Colonic mucosa (tissue), 4 donors: Measurements from ENCODE around the gene MLYCD. TPM values are rescaled to one million over a fixed set of nuclear protein-coding genes. Genes with fewer than 3 reads are reported as not detected.

ENCODE experiments used
- DNase-seq: peaks from one replicate; pipeline ENCODE4 v3.0.0-alpha.2; 2020
- H3K27ac ChIP-seq: fragments of 200-600 bp; one replicate; pipeline ENCODE4 v1.8.0; 2021
- H3K27me3 ChIP-seq: fragments of 200-600 bp; one replicate; pipeline ENCODE4 v1.8.0; 2021
- H3K36me3 ChIP-seq: fragments of 200-600 bp; one replicate; pipeline ENCODE4 v1.8.0; 2021
- H3K4me1 ChIP-seq: fragments of 200-600 bp; one replicate; pipeline ENCODE4 v1.8.0; 2021; ENCODE audit warnings: mild to moderate bottlenecking
- H3K4me3 ChIP-seq: fragments of 200-600 bp; one replicate; pipeline ENCODE4 v1.8.0; 2021
- H3K9ac ChIP-seq, 2 donors: one replicate each; pipeline ENCODE4 v1.7.0; 2013; ENCODE audit warnings: control low read depth in 2 of 2, low read depth in 2 of 2, low read length in 2 of 2
- H3K9me3 ChIP-seq: fragments of 200-600 bp; one replicate; pipeline ENCODE4 v1.8.0; 2021
- CTCF ChIP-seq: fragments of 200-600 bp; IDR thresholded peaks from one replicate; pipeline ENCODE4 v1.8.0; 2022; ENCODE audit warnings: antibody characterized with exemption, mild to moderate bottlenecking
- intact Hi-C: fragments of 100-400 bp; cut with DNase I; formaldehyde crosslinking; loops from one replicate; pipeline ENCODE4 v1.14.1; 2022
- total RNA-seq, 2 donors: library from RNA; stranded (reverse); fragmentation: NEBNext Ultra II Directional in 1 of 2; extraction: Animal tissue kit (Norgen Biotek cat#: 25700) in 1 of 2; gene quantifications; one replicate each; pipeline ENCODE4 v1.2.1, GENCODE V29; 2021
- donor health status: healthy.
- donor health status: DM: no; HTN: no; CAD: no.
- donor health status: DM: no; HTN: no; CAD: no.

MLYCD gene
- total RNA-seq, 2 donors from 2014 or later: 5.5 to 10.6 TPM

DNA sequence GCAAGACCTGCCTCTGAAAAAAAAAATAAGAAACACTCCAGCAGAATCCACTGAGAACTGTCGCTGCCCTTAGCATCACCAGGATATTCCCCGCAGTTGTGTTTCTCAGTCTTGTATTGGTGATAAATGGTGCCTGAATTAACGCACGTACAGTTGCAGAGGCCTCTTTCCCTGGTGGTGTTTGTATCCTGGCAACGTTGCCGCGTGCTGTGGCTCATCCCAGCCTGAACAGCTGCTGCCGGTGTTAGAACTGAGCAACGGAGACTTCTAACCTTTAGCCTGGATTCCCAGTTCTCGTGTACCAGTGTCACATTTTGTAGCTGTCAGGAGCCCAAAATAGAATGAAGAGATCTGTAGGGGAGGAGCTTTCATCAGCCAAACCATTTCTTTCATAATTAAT is 4.8 kb downstream of the MLYCD start:
- intact Hi-C loops: no loop called here
- no peak for DNase-seq

DNA sequence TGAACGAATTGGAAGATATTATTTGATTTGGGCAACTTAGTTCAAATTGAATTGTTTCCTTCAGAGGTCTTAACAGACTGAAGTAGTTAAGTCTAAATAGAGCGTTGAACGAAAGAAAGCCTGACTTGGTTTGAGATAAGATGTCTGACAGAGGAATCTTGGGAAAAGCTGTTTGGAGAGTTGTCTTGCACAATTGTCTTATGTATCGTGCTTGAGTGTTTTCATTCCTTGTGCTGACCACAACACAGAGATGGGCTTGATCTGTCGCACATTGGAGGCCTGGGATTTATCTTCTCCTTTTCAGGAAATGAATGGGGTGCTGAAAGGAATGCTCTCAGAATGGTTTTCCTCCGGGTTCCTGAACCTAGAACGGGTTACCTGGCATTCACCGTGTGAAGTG is 7.8 kb downstream of the MLYCD start:
- no peak overlapping the region for H3K9ac ChIP-seq
- intact Hi-C loops: no loop called here
- no peaks in the 10 kb centered on the region for H3K9me3 ChIP-seq
- H3K27me3 ChIP-seq: no peaks in the 10 kb centered on the region
- DNase-seq: no peak
- H3K36me3 ChIP-seq: peaks cover under 1% of the 10 kb centered on the region
- no peak overlapping the region for H3K27ac ChIP-seq
- no peak overlapping the region for H3K4me3 ChIP-seq
- H3K4me1 ChIP-seq: no peaks in the 10 kb centered on the region
- TF ChIP-seq CTCF: no peak

More for the DNA sequence above, 4.8 kb downstream of the MLYCD start:
- Histone ChIP-seq H3K27me3 (no peaks in the 10 kb centered on the region), H3K4me1 (no peaks in the 10 kb centered on the region), H3K4me3 (no peak overlapping the region), H3K36me3 (no peaks in the 10 kb centered on the region), H3K9me3 (no peaks in the 10 kb centered on the region), H3K9ac (no peak overlapping the region), H3K27ac (no peak overlapping the region)
- no peak for TF ChIP-seq CTCF

DNA sequence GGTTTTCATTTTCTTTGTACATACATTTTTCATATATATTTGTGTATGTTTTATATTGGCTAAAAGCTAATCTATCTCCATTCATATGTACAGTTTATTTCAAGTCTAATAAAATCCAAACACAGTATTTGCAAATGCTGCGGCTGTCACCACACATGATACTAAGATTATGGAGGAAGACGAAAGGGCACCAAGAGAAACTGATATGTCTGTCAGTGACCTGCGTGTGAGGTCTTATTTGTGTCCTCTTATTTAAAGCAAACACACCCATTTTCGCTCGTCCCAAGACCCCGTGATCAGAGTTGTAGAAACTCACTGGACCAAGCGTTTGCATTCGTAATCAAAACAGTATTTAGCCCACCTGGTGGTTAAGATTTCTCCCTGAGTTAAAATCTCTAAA is 8.2 kb downstream of the MLYCD start:
- no peak for DNase-seq
- no peaks in the 10 kb centered on the region for H3K4me1 ChIP-seq
- no peak for TF ChIP-seq CTCF
- H3K4me3 ChIP-seq: no peak overlapping the region
- H3K9me3 ChIP-seq: no peaks in the 10 kb centered on the region
- intact Hi-C loops: no loop called here
- no peak overlapping the region for H3K9ac ChIP-seq
- H3K27ac ChIP-seq: no peak overlapping the region
- H3K36me3 ChIP-seq: peaks cover 5% of the 10 kb centered on the region
- H3K27me3 ChIP-seq: no peaks in the 10 kb centered on the region

DNA sequence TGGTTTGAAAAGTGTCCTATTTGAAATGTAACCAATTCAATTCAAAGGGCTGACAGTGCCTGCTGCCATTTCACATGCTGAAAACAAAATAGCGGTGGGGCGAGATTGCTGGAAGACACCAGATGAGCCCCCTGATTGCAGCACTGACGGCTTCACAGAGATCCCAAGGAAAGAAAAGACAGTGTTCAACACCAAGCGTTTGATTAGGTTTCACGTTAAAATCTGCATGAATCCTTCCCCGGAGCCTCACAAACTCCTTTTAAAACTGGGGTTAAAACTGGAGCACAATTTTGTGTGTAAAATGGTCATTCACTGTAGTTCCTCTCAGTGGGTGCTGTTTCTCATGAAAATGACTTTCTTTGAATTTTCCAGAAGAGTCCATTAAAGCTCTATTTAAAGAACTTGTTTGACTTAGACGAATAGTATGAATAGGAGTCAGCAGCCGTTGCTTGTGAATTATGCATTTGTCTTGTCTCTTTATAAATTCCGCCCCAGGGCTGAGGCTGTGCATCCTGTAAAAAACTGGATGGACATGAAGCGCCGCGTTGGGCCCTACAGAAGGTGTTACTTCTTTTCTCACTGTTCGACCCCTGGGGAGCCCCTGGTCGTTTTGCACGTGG is 8.8 kb downstream of the MLYCD start:
- no peaks in the 10 kb centered on the region for H3K27me3 ChIP-seq
- H3K27ac ChIP-seq: no peak overlapping the region
- DNase-seq: no peak
- TF ChIP-seq CTCF: no peak
- intact Hi-C loops: no loop called here
- H3K4me3 ChIP-seq: no peak overlapping the region
- no peaks in the 10 kb centered on the region for H3K4me1 ChIP-seq
- H3K9ac ChIP-seq: no peak overlapping the region
- peaks cover 7% of the 10 kb centered on the region for H3K36me3 ChIP-seq
- H3K9me3 ChIP-seq: no peaks in the 10 kb centered on the region

GRCh38 chr16:83908798-83909197 is 9.9 kb downstream of the MLYCD start:
- Histone ChIP-seq H3K36me3 (peaks cover 7% of the 10 kb centered on the region), H3K27ac (no peak overlapping the region), H3K9me3 (no peaks in the 10 kb centered on the region), H3K4me1 (no peaks in the 10 kb centered on the region), H3K9ac (no peak overlapping the region), H3K27me3 (no peaks in the 10 kb centered on the region), H3K4me3 (no peak overlapping the region)
- TF ChIP-seq CTCF: no peak
- intact Hi-C loops: no loop called here
- DNase-seq: no peak
